22Rv1 (cell line): ENCODE data around the gene FBXO48.
A peak's percentile ranks its signal among the peaks of the same experiment; 100 is the strongest.
"Not testable (repeated sequence)": the region's sequence is repeated elsewhere in the genome, so short reads cannot be mapped to it uniquely, and the experiment has no call there.

Experiments used
- H3K27ac ChIP-seq: fragments of 450-650 bp; 2 replicates; pipeline ENCODE4 v1.5.1; 2017
- ZFX ChIP-seq: fragments of 450-650 bp; IDR thresholded peaks from 2 replicates; pipeline ENCODE4 v1.6.1; 2017; ENCODE audit warnings: antibody characterized with exemption, borderline replicate concordance
- TF ChIP-seq, protein P1 (sequence below): fragments of 450-650 bp; IDR thresholded peaks from 2 replicates; pipeline ENCODE4 v1.5.1; 2017; ENCODE audit warnings: mild to moderate bottlenecking

FBXO48 gene

DNA sequence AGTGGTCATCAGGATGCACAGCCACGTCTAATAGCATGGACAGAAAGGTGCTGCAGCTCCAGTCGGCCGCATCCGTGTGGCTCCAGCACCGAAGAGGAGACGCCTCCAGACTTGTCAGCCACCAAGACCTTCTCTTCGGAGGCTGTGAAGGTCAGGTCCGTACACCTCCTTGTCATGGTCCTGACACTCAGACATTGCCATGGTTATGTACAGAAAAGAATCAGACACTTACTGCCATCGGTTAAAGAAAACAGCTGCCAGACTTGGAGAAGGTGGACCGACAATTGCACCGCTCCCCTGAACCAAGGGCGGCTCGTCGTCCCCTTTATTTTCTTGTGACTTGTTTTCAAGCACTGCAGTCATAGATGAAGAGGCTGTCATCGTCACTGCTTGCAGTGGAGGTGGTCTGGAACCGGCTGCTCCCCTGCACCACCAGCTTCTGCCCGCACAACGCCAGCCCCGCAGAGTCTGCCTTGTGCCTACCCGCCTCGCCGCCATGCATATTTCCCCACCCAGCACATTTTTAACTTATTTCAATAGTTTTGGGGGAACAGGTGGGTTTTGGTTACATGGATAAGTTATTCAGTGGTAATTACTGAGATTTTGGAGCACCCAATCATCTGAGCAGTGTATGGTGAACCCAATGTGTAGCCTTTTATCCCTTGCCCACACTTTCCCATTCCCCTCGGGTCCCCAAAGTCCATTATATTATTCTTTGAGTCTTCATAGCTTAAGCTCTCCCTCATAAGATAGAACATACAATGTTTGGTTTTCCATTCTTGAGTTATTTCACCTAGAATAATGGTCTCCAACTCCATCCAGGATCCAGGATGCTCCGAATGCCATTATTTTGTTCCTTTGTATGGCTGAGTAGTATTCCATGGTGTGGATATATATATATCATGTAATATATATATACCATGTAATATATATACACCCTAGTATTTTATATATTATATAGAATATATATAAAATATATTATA is 18.1 kb downstream of the FBXO48 start:
- no peak for TF ChIP-seq ZFX
- TF ChIP-seq, protein P1, sequence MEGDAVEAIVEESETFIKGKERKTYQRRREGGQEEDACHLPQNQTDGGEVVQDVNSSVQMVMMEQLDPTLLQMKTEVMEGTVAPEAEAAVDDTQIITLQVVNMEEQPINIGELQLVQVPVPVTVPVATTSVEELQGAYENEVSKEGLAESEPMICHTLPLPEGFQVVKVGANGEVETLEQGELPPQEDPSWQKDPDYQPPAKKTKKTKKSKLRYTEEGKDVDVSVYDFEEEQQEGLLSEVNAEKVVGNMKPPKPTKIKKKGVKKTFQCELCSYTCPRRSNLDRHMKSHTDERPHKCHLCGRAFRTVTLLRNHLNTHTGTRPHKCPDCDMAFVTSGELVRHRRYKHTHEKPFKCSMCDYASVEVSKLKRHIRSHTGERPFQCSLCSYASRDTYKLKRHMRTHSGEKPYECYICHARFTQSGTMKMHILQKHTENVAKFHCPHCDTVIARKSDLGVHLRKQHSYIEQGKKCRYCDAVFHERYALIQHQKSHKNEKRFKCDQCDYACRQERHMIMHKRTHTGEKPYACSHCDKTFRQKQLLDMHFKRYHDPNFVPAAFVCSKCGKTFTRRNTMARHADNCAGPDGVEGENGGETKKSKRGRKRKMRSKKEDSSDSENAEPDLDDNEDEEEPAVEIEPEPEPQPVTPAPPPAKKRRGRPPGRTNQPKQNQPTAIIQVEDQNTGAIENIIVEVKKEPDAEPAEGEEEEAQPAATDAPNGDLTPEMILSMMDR, result no peak

DNA sequence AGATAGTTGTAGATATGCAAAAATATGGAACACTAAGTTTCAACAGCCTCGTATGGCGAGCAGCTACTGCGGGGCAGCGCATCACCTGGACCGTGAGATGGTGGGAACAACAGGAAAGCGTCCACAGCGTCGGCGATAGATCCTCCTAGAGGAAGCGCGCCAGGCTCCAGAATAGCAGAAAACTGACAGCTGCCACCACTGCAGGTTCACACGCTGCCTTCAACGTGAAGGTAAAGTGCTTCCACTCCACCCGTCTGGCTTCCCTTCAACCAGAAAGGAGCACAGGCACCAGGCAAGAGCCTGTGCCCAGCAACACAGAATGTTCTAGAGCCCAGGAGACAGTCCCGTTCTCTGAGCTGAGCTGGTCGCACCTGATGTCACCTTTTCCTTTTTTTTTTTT is 20.0 kb downstream of the FBXO48 start:
- TF ChIP-seq, protein P1, result no peak
- no peak for TF ChIP-seq ZFX
- H3K27ac ChIP-seq, result no peak overlapping the region

More for the DNA sequence above, 18.1 kb downstream of the FBXO48 start:
- H3K27ac ChIP-seq, result no peak overlapping the region

DNA sequence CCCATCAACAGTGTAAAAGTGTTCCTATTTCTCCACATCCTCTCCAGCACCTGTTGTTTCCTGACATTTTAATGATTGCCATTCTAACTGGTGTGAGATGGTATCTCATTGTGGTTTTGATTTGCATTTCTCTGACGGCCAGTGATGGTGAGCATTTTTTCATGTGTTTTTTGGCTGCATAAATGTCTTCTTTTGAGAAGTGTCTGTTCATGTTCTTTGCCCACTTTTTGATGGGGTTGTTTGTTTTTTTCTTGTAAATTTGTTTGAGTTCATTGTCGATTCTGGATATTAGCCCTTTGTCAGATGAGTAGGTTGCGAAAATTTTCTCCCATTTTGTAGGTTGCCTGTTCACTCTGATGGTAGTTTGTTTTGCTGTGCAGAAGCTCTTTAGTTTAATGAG is 20.7 kb downstream of the FBXO48 start:
- H3K27ac ChIP-seq, result not testable (repeated sequence)

DNA sequence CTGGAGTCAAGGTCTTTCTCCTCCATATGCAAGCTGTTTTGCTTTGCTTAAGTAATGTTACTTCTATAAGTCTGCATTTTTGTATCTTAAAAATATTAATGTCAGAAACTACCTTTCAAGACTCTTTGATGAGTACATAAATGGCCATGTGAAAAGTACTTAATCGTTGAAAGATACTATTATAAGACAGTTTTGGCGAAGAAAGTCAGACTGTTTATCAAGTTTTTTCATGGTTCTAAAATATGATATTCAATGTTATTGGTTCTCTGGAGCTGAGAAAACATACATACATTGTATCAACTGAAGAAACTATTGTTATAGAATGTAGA is 25.1 kb downstream of the FBXO48 start:
- H3K27ac ChIP-seq, result no peak overlapping the region
- TF ChIP-seq, protein P1, result peak; percentile 51
- TF ChIP-seq ZFX, result no peak

DNA sequence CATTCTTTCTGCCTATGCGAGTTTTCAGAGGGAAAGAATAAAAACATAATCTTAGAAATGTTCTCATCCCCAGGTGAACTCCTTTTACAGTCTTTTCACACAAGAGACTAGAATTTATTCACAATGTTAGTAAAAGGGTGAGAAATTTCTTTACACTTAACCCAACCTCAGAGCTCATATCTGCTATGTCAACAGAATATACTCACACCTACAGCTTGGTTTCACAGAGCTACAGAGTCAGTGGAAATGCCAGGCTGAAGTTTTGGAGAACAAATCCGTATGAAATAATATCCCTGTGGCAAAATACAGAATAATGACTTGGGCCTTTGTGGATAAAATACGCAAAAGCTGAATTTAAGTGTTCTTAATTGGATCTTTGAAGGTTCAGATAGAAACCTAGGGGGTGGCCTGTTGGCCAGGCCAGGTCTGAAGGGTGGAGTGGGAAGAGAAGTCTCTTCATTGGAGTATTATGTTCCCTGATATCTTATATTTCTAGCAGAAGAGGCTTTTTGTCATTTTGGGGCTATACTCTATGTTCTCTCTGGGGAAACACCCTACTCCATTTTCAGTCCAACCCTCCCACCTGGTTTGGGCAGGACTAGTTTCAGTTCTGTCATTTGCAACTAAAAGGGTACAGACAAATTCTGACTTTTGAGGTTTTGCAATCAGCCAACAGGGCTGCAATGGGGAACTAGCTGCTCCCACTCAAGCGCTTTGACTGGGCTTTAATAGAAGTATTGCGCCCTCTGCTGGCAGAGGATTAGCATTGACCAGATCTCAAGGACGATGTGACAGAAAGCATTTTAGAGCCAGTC is 25.7 kb downstream of the FBXO48 start:
- no peak overlapping the region for H3K27ac ChIP-seq
- TF ChIP-seq ZFX, result no peak
- TF ChIP-seq, protein P1, result peak; percentile 90

DNA sequence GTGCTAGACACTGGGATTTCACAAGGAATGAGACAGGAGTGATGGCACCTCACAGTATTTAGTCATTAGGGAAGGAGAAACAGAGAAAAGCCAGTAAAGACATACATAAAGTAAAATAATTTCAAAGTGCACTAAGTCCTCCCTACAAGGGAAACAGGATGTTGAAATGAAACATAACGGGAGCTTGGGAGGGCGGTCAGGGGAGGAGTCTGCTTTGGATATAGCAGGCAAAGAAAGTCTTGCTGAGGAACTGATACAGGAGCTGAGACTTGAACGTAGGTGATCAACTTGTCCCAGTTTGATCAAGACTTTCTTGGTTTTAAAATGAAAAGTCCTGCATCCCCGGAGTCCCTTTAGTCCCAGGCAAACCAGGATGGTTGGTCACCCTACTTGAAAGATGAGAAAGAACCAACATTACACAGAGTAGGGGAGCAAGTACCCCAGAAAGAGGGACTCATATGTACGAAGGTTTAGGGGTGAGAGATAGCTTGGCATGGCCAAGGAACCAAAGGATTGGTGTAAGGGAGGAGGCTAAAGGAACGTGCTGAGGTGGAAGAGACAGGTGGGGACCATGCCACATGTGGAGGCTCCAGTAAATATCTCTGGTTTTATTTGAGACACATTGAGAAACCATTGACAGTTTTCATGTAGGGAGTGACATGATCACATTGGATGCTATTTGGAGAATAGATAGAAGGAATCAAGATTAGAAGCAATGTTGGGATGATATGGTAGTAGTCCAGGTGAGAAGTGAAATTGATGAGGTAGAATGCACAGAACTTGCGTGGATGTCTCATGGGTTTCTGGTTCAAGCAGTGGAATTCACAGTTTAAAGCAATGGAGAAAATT is 28.4 kb downstream of the FBXO48 start:
- H3K27ac ChIP-seq, result no peak overlapping the region
- TF ChIP-seq, protein P1, result no peak
- no peak for TF ChIP-seq ZFX

DNA sequence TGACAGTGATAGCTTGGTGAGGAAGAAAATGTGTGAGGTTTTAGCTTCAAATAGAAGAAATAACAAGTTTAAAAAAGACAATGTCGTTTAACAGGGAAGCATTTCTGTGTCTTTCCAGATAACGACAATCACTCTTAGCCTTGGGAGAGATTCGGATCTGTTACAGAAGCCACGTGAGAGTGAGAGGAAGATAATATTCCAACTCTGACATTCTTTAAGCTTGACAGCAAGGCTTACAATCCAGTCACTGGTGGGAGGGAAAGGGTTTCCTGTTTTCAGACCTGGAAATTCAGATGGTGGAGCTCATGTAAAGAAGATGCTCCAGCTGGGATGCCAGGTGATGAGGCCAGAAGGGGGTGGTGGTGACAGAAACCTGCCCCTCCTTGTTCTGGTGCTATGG is 30.8 kb downstream of the FBXO48 start:
- H3K27ac ChIP-seq, result no peak overlapping the region
- TF ChIP-seq, protein P1, result no peak
- no peak for TF ChIP-seq ZFX
